Keratinocyte (primary cell): Measurements from ENCODE around the gene GPR37. TPM values are rescaled to one million over a fixed set of nuclear protein-coding genes. Genes with fewer than 3 reads are reported as not detected.

Experiments used
- DNase-seq: peaks from one replicate; pipeline ENCODE4 v3.0.0-alpha.2; 2011; ENCODE audit warnings: low read depth, missing footprints, low spot score
- FAIRE-seq: peaks from 2 replicates; lab custom pipeline; 2011; peaks lifted over from hg19 to GRCh38; lab: Jason Lieb, UNC
- H2AFZ ChIP-seq: 2 replicates; pipeline ENCODE4 v1.6.0; 2012; ENCODE audit warnings: low read length, control low read depth, inconsistent platforms; ENCODE audit not compliant: control insufficient read depth
- H3K27ac ChIP-seq: 2 replicates; pipeline ENCODE4 v1.5.1; 2011; ENCODE audit warnings: low read length; ENCODE audit not compliant: control insufficient read depth, insufficient read depth
- H3K27me3 ChIP-seq: 3 replicates; pipeline ENCODE4 v1.6.0; 2011; ENCODE audit warnings: low read length; ENCODE audit not compliant: control insufficient read depth, insufficient read depth; ENCODE audit errors: extremely low read depth
- H3K36me3 ChIP-seq, 2 experiments: 2 replicates in 1 of 2; 3 replicates in 1 of 2; pipeline ENCODE4 v1.5.1; 2011; ENCODE audit warnings: low read length in 2 of 2, mild to moderate bottlenecking in 1 of 2; ENCODE audit not compliant: control insufficient read depth in 2 of 2, insufficient read depth in 2 of 2; ENCODE audit errors: extremely low read depth in 1 of 2
- H3K4me1 ChIP-seq: 3 replicates; pipeline ENCODE4 v1.5.1; 2011; ENCODE audit warnings: low read length; ENCODE audit not compliant: control insufficient read depth, insufficient read depth; ENCODE audit errors: extremely low read depth
- H3K4me2 ChIP-seq: 3 replicates; pipeline ENCODE4 v1.6.0; 2011; ENCODE audit warnings: low read depth, low read length; ENCODE audit not compliant: control insufficient read depth, insufficient read depth; ENCODE audit errors: extremely low read depth
- H3K4me3 ChIP-seq, 3 experiments: fragments of 200-600 bp in 1 of 3; sonication (generic) in 1 of 3; 2 replicates in 2 of 3; 3 replicates in 1 of 3; pipeline ENCODE4 v1.5.1; 2011 to 2016; ENCODE audit warnings: low read length in 3 of 3, mild to moderate bottlenecking in 3 of 3, control low read depth in 2 of 3, inconsistent platforms in 1 of 3, low read depth in 1 of 3, mixed read lengths in 1 of 3, mixed run types in 1 of 3, moderate library complexity in 1 of 3; ENCODE audit not compliant: control insufficient read depth in 2 of 3, insufficient read depth in 2 of 3; ENCODE audit errors: extremely low read depth in 1 of 3
- H3K79me2 ChIP-seq: 2 replicates; pipeline ENCODE4 v1.6.0; 2012; ENCODE audit warnings: low read length; ENCODE audit not compliant: control insufficient read depth, insufficient read depth
- H3K9ac ChIP-seq: 3 replicates; pipeline ENCODE4 v1.6.0; 2011; ENCODE audit warnings: low read length; ENCODE audit not compliant: control insufficient read depth, insufficient read depth; ENCODE audit errors: extremely low read depth
- H3K9me1 ChIP-seq: 3 replicates; pipeline ENCODE4 v1.6.0; 2011; ENCODE audit warnings: low read length; ENCODE audit not compliant: control insufficient read depth, insufficient read depth; ENCODE audit errors: extremely low read depth
- H3K9me3 ChIP-seq: 2 replicates; pipeline ENCODE4 v1.5.1; 2012; ENCODE audit warnings: low read depth, low read length; ENCODE audit not compliant: control insufficient read depth
- H4K20me1 ChIP-seq: 3 replicates; pipeline ENCODE4 v1.6.0; 2011; ENCODE audit warnings: low read length; ENCODE audit not compliant: control insufficient read depth, insufficient read depth; ENCODE audit errors: extremely low read depth
- CTCF ChIP-seq, 3 experiments: IDR thresholded peaks in 1 of 3; conservative IDR thresholded peaks in 1 of 3; optimal IDR thresholded peaks in 1 of 3; 2 replicates in 2 of 3; 3 replicates in 1 of 3; pipeline versions ENCODE3 to v1.5.1; 2011; ENCODE audit warnings: low read length in 3 of 3, mild to moderate bottlenecking in 3 of 3, moderate library complexity in 2 of 3, control low read depth in 1 of 3, inconsistent platforms in 1 of 3; ENCODE audit not compliant: insufficient read depth in 2 of 3; ENCODE audit errors: extremely low read depth in 1 of 3
- EZH2 ChIP-seq: IDR thresholded peaks from one replicate; pipeline ENCODE4 v1.6.1; 2012; ENCODE audit warnings: inconsistent platforms, mild to moderate bottlenecking, low read length, moderate library complexity
- dilution Hi-C: fragments of 300-500 bp; cut with MboI; formaldehyde crosslinking; loops from one replicate; pipeline ENCODE4 v1.7.0; 2020; ENCODE audit warnings: low sequenced_read_pairs; ENCODE audit not compliant: extremely low pct_ligation_motif_present
- polyA plus RNA-seq, 5 experiments: library from polyadenylated mRNA; depleted of rRNA in 3 of 5; stranded (reverse) in 3 of 5; stranded (forward) in 1 of 5; unstranded in 1 of 5; fragments of >200 nt; gene quantifications; 1 replicate in 1 of 5; 2 replicates in 3 of 5; 3 replicates in 1 of 5; pipeline versions ENCODE4 v1.2.1 to v1.2.3, GENCODE V29; 2011 to 2012; ENCODE audit warnings: missing spikeins in 2 of 5, low read depth in 1 of 5, low replicate concordance in 1 of 5

GPR37 gene
- polyA plus RNA-seq, 1 donor (not counting 4 experiments of a cell fraction or from before 2014, with no cell fraction given): 0.58 TPM

- H3K79me2 ChIP-seq: no peaks in the 10 kb centered on the region
- no peaks in the 10 kb centered on the region for H3K9me3 ChIP-seq
- peaks cover 6% of the 10 kb centered on the region for H3K4me1 ChIP-seq
- no peak overlapping the region for H3K4me3 ChIP-seq
- TF ChIP-seq CTCF (optimal IDR thresholded peaks at IDR 0.05 in 1 of 3, IDR thresholded peaks at IDR 0.05 in 1 of 3, conservative IDR thresholded peaks at IDR 0.05 in 1 of 3; ENCODE audit: extremely low read depth in 1 of 3, insufficient read depth in 2 of 3, low read length in 3 of 3) (no peak), EZH2 (no peak)
- H4K20me1 ChIP-seq: no peaks in the 10 kb centered on the region
- no peak overlapping the region for H3K9ac ChIP-seq
- no peak overlapping the region for H3K4me2 ChIP-seq
- peak; percentile 41 for DNase-seq
- H2AFZ ChIP-seq: no peak overlapping the region
- peak; percentile 83 for FAIRE-seq
- no peaks in the 10 kb centered on the region for H3K9me1 ChIP-seq
- no peaks in the 10 kb centered on the region for H3K27me3 ChIP-seq
- no peak overlapping the region for H3K27ac ChIP-seq
- dilution Hi-C loops: no loop called here
- no peaks in the 10 kb centered on the region for H3K36me3 ChIP-seq
These were observed 42.6 kb downstream of the GPR37 start for GRCh38 chr7:124723012-124723411.

- H3K4me2 ChIP-seq: no peak overlapping the region
These were observed 43.3 kb downstream of the GPR37 start for GRCh38 chr7:124722292-124722691.

More at GRCh38 chr7:124722292-124722691, 43.3 kb downstream of the GPR37 start:
- Histone ChIP-seq H3K9ac (no peak overlapping the region), H3K79me2 (no peaks in the 10 kb centered on the region), H3K27me3 (no peaks in the 10 kb centered on the region), H3K27ac (no peak overlapping the region), H3K4me3 (no peak overlapping the region), H3K9me3 (no peaks in the 10 kb centered on the region), H3K36me3 (no peaks in the 10 kb centered on the region), H2AFZ (no peak overlapping the region), H3K9me1 (no peaks in the 10 kb centered on the region), H4K20me1 (no peaks in the 10 kb centered on the region), H3K4me1 (peaks cover 6% of the 10 kb centered on the region)
- dilution Hi-C loops: no loop called here
- FAIRE-seq (no peak), DNase-seq (no peak)
- TF ChIP-seq EZH2 (no peak), CTCF (optimal IDR thresholded peaks at IDR 0.05 in 1 of 3, IDR thresholded peaks at IDR 0.05 in 1 of 3, conservative IDR thresholded peaks at IDR 0.05 in 1 of 3; ENCODE audit: extremely low read depth in 1 of 3, insufficient read depth in 2 of 3, low read length in 3 of 3) (no peak)
